Activated CD4-positive, alpha-beta T cell treated with anti-CD3 and anti-CD28 coated beads, Interleukin-2, amount 50 U/mL, for 4 hours (primary cell): Measurements from ENCODE around the gene REL.

Experiments used
- DNase-seq, 2 experiments: peaks; one replicate each; pipeline ENCODE4 v3.0.0-alpha.2; 2020

Gene REL

GRCh38 chr2:60966507-60967405 lies 85.4 kb downstream of the REL start:
- no peak for DNase-seq

GRCh38 chr2:60972889-60973656 lies 91.7 kb downstream of the REL start:
- DNase-seq: no peak

GRCh38 chr2:60973705-60974104 lies 92.3 kb downstream of the REL start:
- DNase-seq: no peak

- no peak for DNase-seq
These were observed 93.3 kb downstream of the REL start for GRCh38 chr2:60974652-60975051.
